ENCODE data around the gene CXCR2. TPM values are rescaled to one million over a fixed set of nuclear protein-coding genes. Genes with fewer than 3 reads are reported as not detected.

Gene CXCR2
- total RNA-seq, 4 donors from 2014 or later = 2.4 to 3.2 TPM; not detected in 2

DNA sequence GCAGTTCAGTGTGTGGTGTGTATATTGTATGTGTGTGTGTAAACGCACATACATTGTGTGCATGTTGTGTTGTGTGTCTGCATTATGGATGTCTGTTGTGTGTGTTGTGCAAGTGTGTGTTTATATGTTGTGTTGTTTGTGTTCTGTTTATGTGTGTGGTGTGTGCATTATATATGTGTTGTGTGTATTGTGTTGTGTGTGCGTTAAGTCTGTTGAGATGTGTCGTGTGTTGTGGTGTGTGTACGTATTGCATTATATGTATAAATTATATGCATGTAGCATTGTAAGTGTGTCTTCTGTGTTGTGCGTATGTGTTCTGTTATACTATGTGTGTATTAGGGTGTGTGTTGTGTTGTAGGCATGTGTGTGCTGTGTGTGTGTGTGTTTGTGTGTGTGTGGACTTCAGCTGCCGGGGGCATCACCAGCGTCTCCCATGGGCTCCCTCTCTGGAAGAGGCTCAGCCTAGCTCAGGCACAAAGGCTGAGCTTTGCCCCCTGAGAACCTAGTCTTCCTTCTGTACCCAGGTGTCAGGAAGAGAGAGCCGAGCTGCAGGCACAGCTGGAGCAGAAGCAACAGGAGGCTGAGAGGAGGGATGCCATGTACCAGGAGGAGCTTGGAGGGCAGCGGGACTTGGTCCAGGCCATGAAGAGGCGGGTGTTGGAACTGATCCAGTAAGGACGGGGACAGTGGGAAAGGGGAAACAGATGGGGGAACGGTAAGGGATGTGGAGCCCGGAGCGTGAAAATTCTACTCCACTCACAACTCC is 43.1 kb upstream of the CXCR2 start:
- TF ChIP-seq EP300 (IDR thresholded peaks at IDR 0.05) (no peak), POLR2A (IDR thresholded peaks at IDR 0.05) (no peak), POLR2AphosphoS5 (IDR thresholded peaks at IDR 0.05) (no peak)
- TF ChIP-seq, protein P1, sequence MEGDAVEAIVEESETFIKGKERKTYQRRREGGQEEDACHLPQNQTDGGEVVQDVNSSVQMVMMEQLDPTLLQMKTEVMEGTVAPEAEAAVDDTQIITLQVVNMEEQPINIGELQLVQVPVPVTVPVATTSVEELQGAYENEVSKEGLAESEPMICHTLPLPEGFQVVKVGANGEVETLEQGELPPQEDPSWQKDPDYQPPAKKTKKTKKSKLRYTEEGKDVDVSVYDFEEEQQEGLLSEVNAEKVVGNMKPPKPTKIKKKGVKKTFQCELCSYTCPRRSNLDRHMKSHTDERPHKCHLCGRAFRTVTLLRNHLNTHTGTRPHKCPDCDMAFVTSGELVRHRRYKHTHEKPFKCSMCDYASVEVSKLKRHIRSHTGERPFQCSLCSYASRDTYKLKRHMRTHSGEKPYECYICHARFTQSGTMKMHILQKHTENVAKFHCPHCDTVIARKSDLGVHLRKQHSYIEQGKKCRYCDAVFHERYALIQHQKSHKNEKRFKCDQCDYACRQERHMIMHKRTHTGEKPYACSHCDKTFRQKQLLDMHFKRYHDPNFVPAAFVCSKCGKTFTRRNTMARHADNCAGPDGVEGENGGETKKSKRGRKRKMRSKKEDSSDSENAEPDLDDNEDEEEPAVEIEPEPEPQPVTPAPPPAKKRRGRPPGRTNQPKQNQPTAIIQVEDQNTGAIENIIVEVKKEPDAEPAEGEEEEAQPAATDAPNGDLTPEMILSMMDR (IDR thresholded peaks at IDR 0.05) = no peak
- Histone ChIP-seq H3K36me3 (no peaks in the 10 kb centered on the region), H3K4me3 (no peak overlapping the region), H3K4me1 (no peaks in the 10 kb centered on the region), H3K27me3 (peaks cover 14% of the 10 kb centered on the region), H3K9me3 (peaks cover 0 to 22% (median 0%) of the 10 kb centered on the region in 3 donors), H3K27ac (no peak overlapping the region)
- WGBS, 2 donors (ENCODE audit: low coverage in 1 of 2) = 60 to 70% methylated on average over 11 of the region's 14 CpGs
- no peak for ATAC-seq

DNA sequence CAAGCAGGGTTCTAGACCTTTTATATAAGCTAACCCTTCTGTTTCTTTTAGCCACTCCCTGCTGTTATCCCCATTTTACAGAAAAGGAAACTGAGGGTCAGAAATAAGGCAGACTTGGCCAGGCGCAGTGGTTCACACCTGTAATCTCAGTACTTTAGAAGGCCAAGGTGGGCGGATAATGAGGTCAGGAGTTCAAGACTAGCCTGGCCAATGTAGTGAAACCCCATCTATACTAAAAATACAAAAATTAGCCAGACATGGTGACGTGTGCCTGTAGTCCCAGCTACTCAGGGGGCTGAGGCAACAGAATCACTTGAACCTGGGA is 42.5 kb upstream of the CXCR2 start:
- no peak for TF ChIP-seq POLR2AphosphoS5 (IDR thresholded peaks at IDR 0.05)
- TF ChIP-seq POLR2A (IDR thresholded peaks at IDR 0.05) = no peak
- TF ChIP-seq EP300 (IDR thresholded peaks at IDR 0.05) = no peak
- TF ChIP-seq, protein P1 (IDR thresholded peaks at IDR 0.05) = no peak
- Histone ChIP-seq H3K4me1 (no peaks in the 10 kb centered on the region), H3K27me3 (peaks cover 14% of the 10 kb centered on the region), H3K4me3 (no peak overlapping the region), H3K9me3 (peaks cover 0 to 24% (median 0%) of the 10 kb centered on the region in 3 donors), H3K36me3 (no peaks in the 10 kb centered on the region), H3K27ac (no peak overlapping the region)
- 80% methylated on average over 2 of the region's 3 CpGs; no CpG with 5 or more reads in 1 of the 2 donors for WGBS, 2 donors (ENCODE audit: low coverage in 1 of 2)
- ATAC-seq = no peak

DNA sequence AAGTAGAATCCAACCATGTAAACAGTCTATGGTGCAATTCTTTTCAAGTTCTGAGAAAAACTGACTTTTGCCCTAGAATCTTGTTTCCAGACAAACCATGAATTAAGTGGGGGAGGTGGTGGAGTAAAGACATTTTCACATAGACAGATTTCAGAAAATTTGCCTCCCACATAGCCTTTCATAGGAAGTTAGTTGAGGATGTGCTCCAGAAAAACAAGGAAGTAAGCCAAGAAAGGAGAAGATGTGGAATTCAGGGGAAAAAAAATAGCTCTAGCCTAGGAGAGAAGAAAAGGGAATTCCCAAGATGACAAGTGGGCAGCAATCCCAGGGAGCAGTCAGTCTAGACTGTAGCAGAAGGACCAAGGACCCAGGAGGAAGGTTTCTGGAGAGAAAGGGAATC is 39.4 kb upstream of the CXCR2 start:
- Histone ChIP-seq H3K27ac (no peak overlapping the region), H3K4me3 (no peak overlapping the region), H3K27me3 (peaks cover 19% of the 10 kb centered on the region), H3K9me3 (peaks cover 0 to 24% (median 0%) of the 10 kb centered on the region in 3 donors), H3K36me3 (no peaks in the 10 kb centered on the region), H3K4me1 (no peaks in the 10 kb centered on the region)
- no peak for ATAC-seq
- TF ChIP-seq, protein P1 (IDR thresholded peaks at IDR 0.05) = no peak
- TF ChIP-seq EP300 (IDR thresholded peaks at IDR 0.05) (no peak), POLR2AphosphoS5 (IDR thresholded peaks at IDR 0.05) (no peak), POLR2A (IDR thresholded peaks at IDR 0.05) (no peak)

DNA sequence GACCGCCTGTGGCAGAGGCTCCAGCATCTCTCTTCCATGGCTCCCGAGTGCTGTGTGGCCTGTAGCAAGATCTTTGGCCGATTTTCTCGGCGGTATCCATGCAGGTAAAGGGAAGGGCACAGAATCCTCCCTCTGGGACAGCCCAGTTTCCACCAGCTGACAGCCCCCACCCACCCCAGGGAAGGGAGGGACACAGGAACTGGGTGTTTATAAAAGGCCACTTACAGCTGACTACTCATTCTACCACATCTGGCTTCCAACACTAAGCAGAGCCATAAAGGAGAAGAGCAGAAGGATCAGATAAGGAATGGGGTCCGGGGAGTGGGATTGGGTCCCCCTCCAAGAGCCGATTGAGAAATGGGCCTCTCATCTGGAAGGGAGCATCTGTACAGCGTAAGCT is 36.6 kb upstream of the CXCR2 start:
- ATAC-seq = no peak
- 50 to 68% methylated on average over 2 to 3 of the region's 8 CpGs for WGBS, 2 donors (ENCODE audit: low coverage in 1 of 2)
- Histone ChIP-seq H3K27ac (no peak overlapping the region), H3K27me3 (peaks cover 9% of the 10 kb centered on the region), H3K9me3 (peaks cover 0 to 24% (median 0%) of the 10 kb centered on the region in 3 donors), H3K36me3 (no peaks in the 10 kb centered on the region), H3K4me1 (no peaks in the 10 kb centered on the region), H3K4me3 (no peak overlapping the region)
- TF ChIP-seq POLR2AphosphoS5 (IDR thresholded peaks at IDR 0.05) (no peak), EP300 (IDR thresholded peaks at IDR 0.05) (no peak), POLR2A (IDR thresholded peaks at IDR 0.05) (no peak)
- TF ChIP-seq, protein P1 (IDR thresholded peaks at IDR 0.05) = no peak

DNA sequence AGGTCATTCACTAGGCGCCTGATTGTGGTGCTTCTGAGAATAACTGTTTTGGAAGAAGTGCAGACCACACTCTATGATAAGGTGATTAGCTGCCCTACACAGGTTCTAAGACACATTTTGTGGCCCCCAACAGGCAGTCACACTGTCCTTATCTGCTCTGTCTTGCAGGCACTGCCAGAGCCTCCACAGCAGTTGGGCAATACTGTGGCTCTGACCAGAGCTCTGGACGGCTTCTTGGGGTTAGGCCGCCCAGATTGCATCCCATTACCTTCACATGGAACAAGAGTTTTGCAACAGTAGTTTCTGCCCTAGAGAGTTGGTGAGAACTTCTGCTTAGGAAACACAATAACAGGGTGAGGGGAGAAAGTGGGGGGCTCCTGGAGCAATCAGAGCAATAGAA is 34.1 kb upstream of the CXCR2 start:
- Histone ChIP-seq H3K27ac (no peak overlapping the region), H3K27me3 (peaks cover 9% of the 10 kb centered on the region), H3K4me1 (no peaks in the 10 kb centered on the region), H3K36me3 (no peaks in the 10 kb centered on the region), H3K9me3 (peaks cover 0 to 12% (median 0%) of the 10 kb centered on the region in 3 donors), H3K4me3 (no peak overlapping the region)
- WGBS, 2 donors (ENCODE audit: low coverage in 1 of 2) = 83 to 100% methylated on average over 1 of the region's 3 CpGs
- ATAC-seq = no peak
- TF ChIP-seq POLR2AphosphoS5 (IDR thresholded peaks at IDR 0.05) (no peak), POLR2A (IDR thresholded peaks at IDR 0.05) (no peak), EP300 (IDR thresholded peaks at IDR 0.05) (no peak)
- TF ChIP-seq, protein P1 (IDR thresholded peaks at IDR 0.05) = no peak
